Endothelial cell of umbilical vein (primary cell): ENCODE data around the gene MCC.

Experiments
- POLR2A ChIP-seq: IDR thresholded peaks from 2 replicates; pipeline ENCODE4 v1.6.1; 2012; ENCODE audit warnings: low read depth, mild to moderate bottlenecking, control low read depth, low read length
- POLR2AphosphoS5 ChIP-seq: IDR thresholded peaks from 2 replicates; pipeline ENCODE4 v1.6.1; 2012; ENCODE audit warnings: low read depth, mild to moderate bottlenecking, control low read depth, low read length, moderate library complexity; ENCODE audit not compliant: insufficient read depth
- TF ChIP-seq, protein P1 (sequence below): IDR thresholded peaks from 2 replicates; pipeline ENCODE4 v1.6.1; 2011; ENCODE audit not compliant: insufficient read depth, insufficient read length
- TF ChIP-seq, protein P2 (sequence below), 2 donors: IDR thresholded peaks; 1 replicate in 1 of 2; 2 replicates in 1 of 2; pipeline ENCODE4 v1.5.1; 2011; ENCODE audit warnings: low read length in 2 of 2, mild to moderate bottlenecking in 2 of 2, moderate library complexity in 2 of 2, control low read depth in 1 of 2, inconsistent platforms in 1 of 2, low read depth in 1 of 2; ENCODE audit not compliant: insufficient read depth in 1 of 2; ENCODE audit errors: extremely low read depth in 1 of 2

DNA sequence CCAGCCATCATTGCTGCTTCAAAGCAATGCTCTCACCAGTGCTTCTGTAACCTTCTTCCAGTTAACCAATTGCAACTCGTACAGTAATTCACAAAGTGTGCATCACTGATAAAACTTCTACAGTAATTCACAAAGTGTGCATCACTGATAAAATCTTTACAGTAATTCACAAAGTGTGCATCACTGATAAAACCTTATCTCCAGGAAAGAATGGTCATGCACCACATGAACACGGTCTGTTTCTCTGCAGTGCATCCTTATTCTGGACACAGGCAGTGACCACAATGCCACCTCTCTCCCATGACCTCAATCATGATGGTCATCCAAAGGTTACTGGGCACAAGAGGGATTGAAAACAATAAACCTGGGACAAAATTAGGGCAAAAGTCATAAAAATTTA is 207.1 kb downstream of the MCC start:
- no peak for TF ChIP-seq POLR2AphosphoS5
- no peak for TF ChIP-seq POLR2A
- TF ChIP-seq, protein P1, sequence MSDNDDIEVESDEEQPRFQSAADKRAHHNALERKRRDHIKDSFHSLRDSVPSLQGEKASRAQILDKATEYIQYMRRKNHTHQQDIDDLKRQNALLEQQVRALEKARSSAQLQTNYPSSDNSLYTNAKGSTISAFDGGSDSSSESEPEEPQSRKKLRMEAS: no peak
- TF ChIP-seq, protein P2, sequence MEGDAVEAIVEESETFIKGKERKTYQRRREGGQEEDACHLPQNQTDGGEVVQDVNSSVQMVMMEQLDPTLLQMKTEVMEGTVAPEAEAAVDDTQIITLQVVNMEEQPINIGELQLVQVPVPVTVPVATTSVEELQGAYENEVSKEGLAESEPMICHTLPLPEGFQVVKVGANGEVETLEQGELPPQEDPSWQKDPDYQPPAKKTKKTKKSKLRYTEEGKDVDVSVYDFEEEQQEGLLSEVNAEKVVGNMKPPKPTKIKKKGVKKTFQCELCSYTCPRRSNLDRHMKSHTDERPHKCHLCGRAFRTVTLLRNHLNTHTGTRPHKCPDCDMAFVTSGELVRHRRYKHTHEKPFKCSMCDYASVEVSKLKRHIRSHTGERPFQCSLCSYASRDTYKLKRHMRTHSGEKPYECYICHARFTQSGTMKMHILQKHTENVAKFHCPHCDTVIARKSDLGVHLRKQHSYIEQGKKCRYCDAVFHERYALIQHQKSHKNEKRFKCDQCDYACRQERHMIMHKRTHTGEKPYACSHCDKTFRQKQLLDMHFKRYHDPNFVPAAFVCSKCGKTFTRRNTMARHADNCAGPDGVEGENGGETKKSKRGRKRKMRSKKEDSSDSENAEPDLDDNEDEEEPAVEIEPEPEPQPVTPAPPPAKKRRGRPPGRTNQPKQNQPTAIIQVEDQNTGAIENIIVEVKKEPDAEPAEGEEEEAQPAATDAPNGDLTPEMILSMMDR (IDR thresholded peaks at IDR 0.05; ENCODE audit: extremely low read depth in 1 of 2, insufficient read depth in 1 of 2, low read depth in 1 of 2, low read length in 2 of 2): no peak
